B cell (primary cell): ENCODE measurements around the gene KANK2. TPM values are rescaled to one million over a fixed set of nuclear protein-coding genes. Genes with fewer than 3 reads are reported as not detected.
"Not testable (repeated sequence)": the region's sequence is repeated elsewhere in the genome, so short reads cannot be mapped to it uniquely, and the experiment has no call there.

Experiments
- ATAC-seq: fragments of 200-7000 bp; cut with Tn5 transposase; one replicate; pipeline ENCODE4 v1.10.0; 2021; ENCODE audit warnings: low read depth, mild to moderate bottlenecking, moderate number of reproducible peaks, moderate library complexity
- CTCF ChIA-PET: fragments of 350-600 bp; sonication (Branson Sonifier 250); formaldehyde crosslinking; loops from one replicate; lab custom pipeline; 2021; ENCODE audit warnings: antibody characterized with exemption, inconsistent platforms; lab: Charles Lee
- POLR2A ChIA-PET: fragments of 350-600 bp; sonication (Branson Sonifier 250); formaldehyde crosslinking; loops from one replicate; lab custom pipeline; 2021; ENCODE audit warnings: antibody characterized with exemption; lab: Charles Lee
- DNase-seq: peaks from one replicate; pipeline ENCODE4 v3.0.0; 2013
- H2AFZ ChIP-seq: 2 replicates; pipeline ENCODE4 v1.6.1; 2012; ENCODE audit warnings: mild to moderate bottlenecking, low read depth, low read length; ENCODE audit not compliant: insufficient read depth, poor library complexity, severe bottlenecking
- H3K27ac ChIP-seq, 2 donors: 1 replicate in 1 of 2; 2 replicates in 1 of 2; pipeline ENCODE4 v1.5.1; 2012 to 2013; ENCODE audit warnings: low read length in 2 of 2, mild to moderate bottlenecking in 2 of 2, moderate library complexity in 1 of 2
- H3K27me3 ChIP-seq, 4 experiments: fragments of 200-600 bp in 1 of 4; sonication (generic) in 1 of 4; replicated peaks in 1 of 4; 1 replicate in 2 of 4; 2 replicates in 2 of 4; pipeline versions ENCODE4 v1.6.1 to v1.7.0; 2013 to 2016; ENCODE audit warnings: low read length in 3 of 4, mild to moderate bottlenecking in 2 of 4, mixed read lengths in 1 of 4, moderate library complexity in 1 of 4; ENCODE audit not compliant: insufficient read depth in 4 of 4, control insufficient read depth in 3 of 4; ENCODE audit errors: control extremely low read depth in 1 of 4
- H3K36me3 ChIP-seq, 2 experiments: replicated peaks in 1 of 2; 1 replicate in 1 of 2; 2 replicates in 1 of 2; pipeline versions ENCODE4 v1.6.1 to v1.7.1; 2013; ENCODE audit warnings: low read length in 1 of 2; ENCODE audit not compliant: insufficient read depth in 2 of 2, control insufficient read depth in 1 of 2; ENCODE audit errors: control extremely low read depth in 1 of 2, extremely low read depth in 1 of 2
- H3K4me1 ChIP-seq, 2 donors: fragments of 200-600 bp in 1 of 2; sonication (generic) in 1 of 2; 1 replicate in 1 of 2; 2 replicates in 1 of 2; pipeline versions ENCODE4 v1.5.1 to v1.6.1; 2013 to 2017; ENCODE audit warnings: low read length in 2 of 2; ENCODE audit not compliant: control insufficient read depth in 2 of 2, insufficient read depth in 2 of 2
- H3K4me2 ChIP-seq: replicated peaks from 2 replicates; pipeline ENCODE3; 2012; ENCODE audit warnings: mild to moderate bottlenecking, low read depth, low read length; ENCODE audit not compliant: poor library complexity, severe bottlenecking
- H3K4me3 ChIP-seq, 5 experiments: fragments of 200-600 bp in 1 of 5; sonication (generic) in 1 of 5; 1 replicate in 3 of 5; 2 replicates in 2 of 5; pipeline versions ENCODE4 v1.5.1 to v1.7.0; 2011 to 2016; ENCODE audit warnings: low read length in 4 of 5, mild to moderate bottlenecking in 4 of 5, low read depth in 2 of 5, control low read depth in 1 of 5, moderate library complexity in 1 of 5; ENCODE audit not compliant: insufficient read depth in 1 of 5; ENCODE audit errors: control extremely low read depth in 1 of 5, extremely low read depth in 1 of 5
- H3K79me2 ChIP-seq: fragments of 200-600 bp; sonication (generic); one replicate; pipeline ENCODE4 v1.6.0; 2016; ENCODE audit warnings: low read length; ENCODE audit not compliant: control insufficient read depth, insufficient read depth
- H3K9ac ChIP-seq: fragments of 200-600 bp; sonication (generic); 2 replicates; pipeline ENCODE4 v1.6.1; 2017; ENCODE audit warnings: mild to moderate bottlenecking, low read length, moderate library complexity
- H3K9me3 ChIP-seq, 3 donors: one replicate each; pipeline versions ENCODE4 v1.6.1 to v1.7.1; 2013; ENCODE audit warnings: low read length in 2 of 3; ENCODE audit not compliant: control insufficient read depth in 2 of 3, insufficient read depth in 1 of 3; ENCODE audit errors: control extremely low read depth in 1 of 3
- H4K20me1 ChIP-seq: 2 replicates; pipeline ENCODE4 v1.6.0; 2012; ENCODE audit warnings: mild to moderate bottlenecking, low read length; ENCODE audit not compliant: insufficient read depth, control insufficient read depth, poor library complexity, severe bottlenecking
- H3K27ac Mint-ChIP-seq: one replicate; pipeline ENCODE4 v1.8.0; 2021; ENCODE audit warnings: mixed read lengths
- H3K27me3 Mint-ChIP-seq: one replicate; pipeline ENCODE4 v1.8.0; 2021; ENCODE audit warnings: mixed read lengths
- H3K4me1 Mint-ChIP-seq: one replicate; pipeline ENCODE4 v1.8.0; 2021; ENCODE audit warnings: mixed read lengths
- H3K4me3 Mint-ChIP-seq: one replicate; pipeline ENCODE4 v1.8.0; 2021; ENCODE audit warnings: mixed read lengths
- H3K9me3 Mint-ChIP-seq: one replicate; pipeline ENCODE4 v1.8.0; 2022; ENCODE audit warnings: mixed read lengths; ENCODE audit not compliant: insufficient read depth
- CTCF ChIP-seq: fragments of 200-600 bp; IDR thresholded peaks from one replicate; pipeline ENCODE4 v1.8.0; 2022; ENCODE audit warnings: antibody characterized with exemption, mild to moderate bottlenecking
- EZH2 ChIP-seq: IDR thresholded peaks from 2 replicates; pipeline ENCODE4 v1.6.1; 2012; ENCODE audit warnings: borderline replicate concordance, low read depth, mild to moderate bottlenecking, moderate library complexity, low read length; ENCODE audit not compliant: insufficient read depth, poor library complexity, severe bottlenecking
- WGBS: methylation state at CpG from one replicate; pipeline ENCODE4 v1.1.5; 2013; ENCODE audit warnings: missing lambda C conversion rate; ENCODE audit not compliant: insufficient coverage; 5-methylcytosine and 5-hydroxymethylcytosine counted together
- intact Hi-C: fragments of 100-400 bp; cut with micrococcal nuclease; formaldehyde crosslinking; loops from one replicate; pipeline ENCODE4 v1.10.0; 2022
- polyA plus RNA-seq: library from polyadenylated mRNA; depleted of rRNA; stranded (reverse); fragments of >200 nt; gene quantifications from 2 replicates; pipeline ENCODE4 v1.2.3, GENCODE V29; 2012
- total RNA-seq, 2 donors: library from RNA; stranded (reverse); fragments of 120-200 nt in 1 of 2; gene quantifications; 1 replicate in 1 of 2; 2 replicates in 1 of 2; pipeline versions ENCODE4 v1.2.3 to v1.2.4, GENCODE V29; 2013 to 2022

The KANK2 gene
- total and polyA plus RNA-seq, 2 donors (not counting 1 experiment from before 2014, with no cell fraction given) = 0.54 to 18.9 TPM

GRCh38 chr19:11140896-11141295, 56.4 kb downstream of the KANK2 start:
- no peak for DNase-seq
- 87% methylated on average over 3 of the region's 9 CpGs for WGBS
- CTCF ChIA-PET = interaction anchor here (0.7 kb wide), 1 partner anchor 40 kb away, joined by 4 read pairs; no protein-coding TSS in a partner anchor

GRCh38 chr19:11140023-11140538, 57.3 kb downstream of the KANK2 start:
- WGBS = 94% methylated on average over 10 of the region's 10 CpGs
- H4K20me1 ChIP-seq, H3K79me2 ChIP-seq, H3K27ac ChIP-seq, DNase-seq, H2AFZ ChIP-seq, POLR2A ChIA-PET, intact Hi-C loops, H3K9ac ChIP-seq, ATAC-seq, H3K36me3 ChIP-seq, H3K4me3 ChIP-seq, H3K4me3 Mint-ChIP-seq, H3K9me3 Mint-ChIP-seq, H3K4me2 ChIP-seq, H3K27ac Mint-ChIP-seq: not testable (repeated sequence)
- H3K4me1 ChIP-seq = peaks cover 13 to 23% of the 10 kb centered on the region in 2 donors
- peaks cover 19% of the 10 kb centered on the region for H3K27me3 Mint-ChIP-seq
- CTCF ChIA-PET = interaction anchor here (0.6 to 0.9 kb wide), 5 partner anchors 15 to 139 kb away, joined by 3 to 4 read pairs (median 4); partner anchors contain the start of gene SPC24
- peaks cover 0 to 43% (median 8%) of the 10 kb centered on the region in 4 experiments for H3K27me3 ChIP-seq
- peaks cover 20% of the 10 kb centered on the region for H3K4me1 Mint-ChIP-seq
- peaks cover 0 to 14% (median 0%) of the 10 kb centered on the region in 3 donors for H3K9me3 ChIP-seq

More at GRCh38 chr19:11140896-11141295, 56.4 kb downstream of the KANK2 start:
- Mint-ChIP-seq H3K27me3 (peaks cover 19% of the 10 kb centered on the region), H3K27ac (no peak overlapping the region), H3K4me1 (peaks cover 20% of the 10 kb centered on the region), H3K4me3 (no peak overlapping the region), H3K9me3 (no peaks in the 10 kb centered on the region)
- Histone ChIP-seq H4K20me1 (no peaks in the 10 kb centered on the region), H3K9me3 (peaks cover 0 to 21% (median 0%) of the 10 kb centered on the region in 3 donors), H3K79me2 (no peaks in the 10 kb centered on the region), H3K27ac (no peak overlapping the region), H2AFZ (no peak overlapping the region), H3K4me3 (no peak overlapping the region), H3K4me1 (peaks cover 13 to 23% of the 10 kb centered on the region in 2 donors), H3K4me2 (no peak overlapping the region), H3K27me3 (peaks cover 0 to 43% (median 8%) of the 10 kb centered on the region in 4 experiments), H3K9ac (no peak overlapping the region), H3K36me3 (no peaks in the 10 kb centered on the region)
- POLR2A ChIA-PET = no interaction called here
- intact Hi-C loops = no loop called here
- no peak for TF ChIP-seq EZH2
- TF ChIP-seq CTCF = no peak
- no peak for ATAC-seq
